Measurements from ENCODE around the gene SLC38A3. TPM values are rescaled to one million over a fixed set of nuclear protein-coding genes. Genes with fewer than 3 reads are reported as not detected.
A peak's percentile ranks its signal among the peaks of the same experiment; 100 is the strongest.

SLC38A3 gene
- total RNA-seq (2021; ENCODE audit: unreplicated experiment): 6.0 TPM
- 10.6 TPM for polyA plus RNA-seq (2012; ENCODE audit: insufficient read length)
- percentile 35 among the genes with signal in this experiment for Bru-seq, nascent RNA
- percentile 38 among the genes with signal in this experiment for BruChase-seq, experiment 1, labeled RNA remaining after a 2-hour chase
- BruChase-seq, experiment 2, labeled RNA remaining after a 6-hour chase: percentile 41 among the genes with signal in this experiment
- long read RNA-seq, partial matches to known transcripts: 2 of 5 reads
- long read RNA-seq, other reads (novel, unspliced or antisense): 1 of 5 reads

- peak within 1 kb of the TSS; percentile 20 to 41 for H3K4me3 ChIP-seq (ENCODE audit: low read depth in 2 of 2, low read length in 2 of 2)
- no peak within 1 kb of the TSS for H3K27ac ChIP-seq (ENCODE audit: low read length)
- no peaks in the 10 kb centered on the region for H3K36me3 ChIP-seq (ENCODE audit: control insufficient read depth, insufficient read depth, low read length)
- no peak for TF ChIP-seq TCF7L2 (IDR thresholded peaks at IDR 0.05; ENCODE audit: low read depth, low read length)
- TF ChIP-seq SIN3A (IDR thresholded peaks at IDR 0.05; ENCODE audit: borderline replicate concordance, insufficient read depth, low read depth, low read length): no peak
- TF ChIP-seq REST (IDR thresholded peaks at IDR 0.05; ENCODE audit: insufficient read depth in 1 of 2, low read depth in 2 of 2, low read length in 1 of 2): no peak
- TF ChIP-seq POLR2AphosphoS5 (IDR thresholded peaks at IDR 0.05; ENCODE audit: low read depth, low read length): no peak
- TF ChIP-seq CTCF (IDR thresholded peaks at IDR 0.05): no peak
- in situ Hi-C loops (cut with HindIII; ENCODE audit: low pct_unique_long_range_greater_than_20kb, low sequenced_read_pairs) (no loop called here), intact Hi-C loops (cut with micrococcal nuclease; ENCODE audit: unreplicated experiment) (no loop called here)
- DNase-seq (ENCODE audit: low read depth, low spot score) (no peak), ATAC-seq (peak; percentile 56)
- H3K4me1 ChIP-seq (ENCODE audit: control insufficient read depth, insufficient read depth, low read length): no peaks in the 10 kb centered on the region; the same call in 1 of the 2 replicates
- CTCF ChIA-PET: no interaction called here
- H3K27me3 ChIP-seq (ENCODE audit: control insufficient read depth, insufficient read depth, low read length): no peaks in the 10 kb centered on the region
- POLR2A ChIA-PET: no interaction called here
- BruUV-seq (replicated peaks): no TSS peak
- H3K9me3 ChIP-seq (ENCODE audit: control insufficient read depth, insufficient read depth, low read depth, low read length): no peaks in the 10 kb centered on the region
Observed at GRCh38 chr3:50204804-50205412, at the start of gene SLC38A3. TSS of gene SLC38A3 (plus strand) at chr3:50205271. CDS start at chr3:50214200, 8,929 bp downstream.

- CTCF ChIA-PET: no interaction called here
- in situ Hi-C loops (cut with HindIII; ENCODE audit: low pct_unique_long_range_greater_than_20kb, low sequenced_read_pairs) (no loop called here), intact Hi-C loops (cut with micrococcal nuclease; ENCODE audit: unreplicated experiment) (no loop called here)
- POLR2A ChIA-PET: no interaction called here
- DNase-seq (ENCODE audit: low read depth, low spot score): no peak
- H3K27ac ChIP-seq (ENCODE audit: low read length): peak overlapping the region; percentile 96
- no peaks in the 10 kb centered on the region for H3K27me3 ChIP-seq (ENCODE audit: control insufficient read depth, insufficient read depth, low read length)
- H3K4me3 ChIP-seq (ENCODE audit: low read depth in 2 of 2, low read length in 2 of 2): peak overlapping the region; percentile 63 to 69
- peaks cover 39% of the 10 kb centered on the region for H3K4me1 ChIP-seq (ENCODE audit: control insufficient read depth, insufficient read depth, low read length)
- TF ChIP-seq POLR2AphosphoS5 (IDR thresholded peaks at IDR 0.05; ENCODE audit: low read depth, low read length) (no peak), CTCF (IDR thresholded peaks at IDR 0.05) (no peak)
- no peaks in the 10 kb centered on the region; the same call in 1 of the 2 replicates for H3K36me3 ChIP-seq (ENCODE audit: control insufficient read depth, insufficient read depth, low read length)
- no TSS peak for BruUV-seq (replicated peaks)
- no peaks in the 10 kb centered on the region for H3K9me3 ChIP-seq (ENCODE audit: control insufficient read depth, insufficient read depth, low read depth, low read length)
- ATAC-seq: no peak; the same call in 1 of the 2 replicates
Observed at GRCh38 chr3:50155491-50155878, 49.6 kb upstream of the SLC38A3 start.

Measured in Panc1 (cell line).